Karpas-422 (cell line): Measurements from ENCODE around the gene UFC1. TPM values are rescaled to one million over a fixed set of nuclear protein-coding genes. Genes with fewer than 3 reads are reported as not detected.

Experiments used
- DNase-seq: peaks from one replicate; pipeline ENCODE4 v3.0.0-alpha.2; 2015
- H2AFZ ChIP-seq: fragments of 200-600 bp; sonication (generic); 2 replicates; pipeline ENCODE4 v1.6.1; 2014; ENCODE audit warnings: antibody characterized with exemption, low read length, mixed read lengths
- H3K27ac ChIP-seq: fragments of 200-600 bp; sonication (generic); 2 replicates; pipeline ENCODE4 v1.5.1; 2014; ENCODE audit warnings: mild to moderate bottlenecking, low read length, moderate library complexity
- H3K27me3 ChIP-seq: fragments of 200-600 bp; sonication (generic); 2 replicates; pipeline ENCODE4 v1.6.1; 2014; ENCODE audit warnings: low read length, mixed read lengths
- H3K36me3 ChIP-seq: fragments of 200-600 bp; sonication (generic); 2 replicates; pipeline ENCODE4 v1.6.1; 2014; ENCODE audit warnings: low read length, mixed read lengths; ENCODE audit not compliant: insufficient read depth
- H3K4me1 ChIP-seq: fragments of 200-600 bp; sonication (generic); 2 replicates; pipeline ENCODE4 v1.6.1; 2014; ENCODE audit warnings: mild to moderate bottlenecking, low read length, mixed read lengths
- H3K4me2 ChIP-seq: fragments of 200-600 bp; sonication (generic); 2 replicates; pipeline ENCODE4 v1.6.1; 2014; ENCODE audit warnings: low read length, low read depth, mild to moderate bottlenecking; ENCODE audit not compliant: poor library complexity, severe bottlenecking
- H3K4me3 ChIP-seq: fragments of 200-600 bp; sonication (generic); 2 replicates; pipeline ENCODE4 v1.5.1; 2014; ENCODE audit warnings: mild to moderate bottlenecking, antibody characterized with exemption, low read length, mixed read lengths
- H3K79me2 ChIP-seq: fragments of 200-600 bp; sonication (generic); 2 replicates; pipeline ENCODE4 v1.6.1; 2014; ENCODE audit warnings: mild to moderate bottlenecking, low read length, mixed read lengths
- H3K9ac ChIP-seq: fragments of 200-600 bp; sonication (generic); 2 replicates; pipeline ENCODE4 v1.6.0; 2014; ENCODE audit warnings: low read length
- H3K9me2 ChIP-seq: fragments of 200-600 bp; sonication (generic), shearing (Covaris generic); replicated peaks from 2 replicates; pipeline ENCODE4 v1.6.0; 2014; ENCODE audit warnings: mild to moderate bottlenecking, low read length, moderate library complexity; ENCODE audit not compliant: insufficient read depth
- H3K9me3 ChIP-seq: fragments of 300-700, 200-600 bp; sonication (generic); 2 replicates; pipeline ENCODE4 v1.6.1; 2014; ENCODE audit warnings: low read length, mixed read lengths
- H4K20me1 ChIP-seq: fragments of 200-600 bp; sonication (generic); 2 replicates; pipeline ENCODE4 v1.6.1; 2014; ENCODE audit warnings: mild to moderate bottlenecking, antibody characterized with exemption, low read length, low read depth; ENCODE audit not compliant: insufficient read depth
- total RNA-seq: library from RNA; depleted of rRNA; stranded (reverse); fragments of >200 nt; shearing (Covaris generic); gene quantifications from 2 replicates; pipeline ENCODE4 v1.2.3, GENCODE V29; 2014; ENCODE audit warnings: low replicate concordance

The UFC1 gene
- total RNA-seq, 1 experiment from 2014 or later: 72.5 TPM

DNA sequence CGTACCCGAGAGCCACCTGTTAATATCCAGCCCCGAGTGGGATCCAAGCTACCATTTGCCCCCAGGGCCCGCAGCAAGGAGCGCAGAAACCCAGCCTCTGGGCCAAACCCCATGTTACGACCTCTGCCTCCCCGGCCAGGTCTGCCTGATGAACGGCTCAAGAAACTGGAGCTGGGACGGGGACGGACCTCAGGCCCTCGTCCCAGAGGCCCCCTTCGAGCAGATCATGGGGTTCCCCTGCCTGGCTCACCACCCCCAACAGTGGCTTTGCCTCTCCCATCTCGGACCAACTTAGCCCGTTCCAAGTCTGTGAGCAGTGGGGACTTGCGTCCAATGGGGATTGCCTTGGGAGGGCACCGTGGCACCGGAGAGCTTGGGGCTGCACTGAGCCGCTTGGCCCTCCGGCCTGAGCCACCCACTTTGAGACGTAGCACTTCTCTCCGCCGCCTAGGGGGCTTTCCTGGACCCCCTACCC is 6.9 kb downstream of the UFC1 start:
- H3K36me3 ChIP-seq: 0 out of 2 replicates have a peak, but pooled peaks cover 3% of the 10 kb centered on the region
- peak overlapping the region; percentile 98 for H3K9ac ChIP-seq
- no peaks in the 10 kb centered on the region for H4K20me1 ChIP-seq

GRCh38 chr1:161161652-161162051 is 7.9 kb downstream of the UFC1 start:
- Histone ChIP-seq H3K9ac (peak overlapping the region; percentile 6; the same call in 1 of the 2 replicates), H3K79me2 (peaks cover 19% of the 10 kb centered on the region)

More for the DNA sequence above, 6.9 kb downstream of the UFC1 start:
- peaks cover 54% of the 10 kb centered on the region for H3K4me1 ChIP-seq
- H3K4me2 ChIP-seq: peak overlapping the region; percentile 98
- H3K4me3 ChIP-seq: peak overlapping the region; percentile 95; the same call in 1 of the 2 replicates
- no peaks in the 10 kb centered on the region for H3K9me3 ChIP-seq
- no peak overlapping the region for H3K27ac ChIP-seq
- H3K79me2 ChIP-seq: peaks cover 20% of the 10 kb centered on the region
- no peak for DNase-seq
- no peaks in the 10 kb centered on the region for H3K27me3 ChIP-seq
- H2AFZ ChIP-seq: no peak overlapping the region
- no peaks in the 10 kb centered on the region for H3K9me2 ChIP-seq

DNA sequence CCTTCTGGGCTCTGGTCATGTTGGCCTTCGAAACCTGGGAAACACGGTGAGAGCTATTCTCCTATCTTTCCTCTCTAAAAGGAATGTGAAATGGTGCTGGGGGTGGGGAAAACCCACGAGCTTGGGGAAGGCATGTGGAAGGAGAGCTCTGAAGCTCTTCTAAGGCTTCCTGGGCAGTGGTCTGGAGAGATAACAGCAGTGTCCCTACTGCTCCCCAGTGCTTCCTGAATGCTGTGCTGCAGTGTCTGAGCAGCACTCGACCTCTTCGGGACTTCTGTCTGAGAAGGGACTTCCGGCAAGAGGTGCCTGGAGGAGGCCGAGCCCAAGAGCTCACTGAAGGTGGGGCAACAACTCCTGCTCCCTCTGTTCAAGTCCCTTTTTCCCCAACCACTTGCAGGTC is 8.3 kb downstream of the UFC1 start:
- Histone ChIP-seq H3K4me3 (no peak overlapping the region), H3K9me3 (no peaks in the 10 kb centered on the region), H2AFZ (no peak overlapping the region), H3K9ac (peak overlapping the region; percentile 6; the same call in 1 of the 2 replicates), H3K27me3 (no peaks in the 10 kb centered on the region), H3K4me1 (peaks cover 61% of the 10 kb centered on the region), H3K4me2 (peak overlapping the region; percentile 17), H3K27ac (no peak overlapping the region), H4K20me1 (no peaks in the 10 kb centered on the region), H3K9me2 (no peaks in the 10 kb centered on the region), H3K36me3 (0 out of 2 replicates have a peak, but pooled peaks cover under 1% of the 10 kb centered on the region), H3K79me2 (peaks cover 22% of the 10 kb centered on the region)
- DNase-seq: no peak

More at GRCh38 chr1:161161652-161162051, 7.9 kb downstream of the UFC1 start:
- Histone ChIP-seq H3K27ac (no peak overlapping the region), H3K36me3 (0 out of 2 replicates have a peak, but pooled peaks cover 3% of the 10 kb centered on the region), H3K4me1 (peaks cover 60% of the 10 kb centered on the region), H3K9me3 (no peaks in the 10 kb centered on the region), H4K20me1 (no peaks in the 10 kb centered on the region), H3K4me3 (no peak overlapping the region), H3K9me2 (no peaks in the 10 kb centered on the region), H3K27me3 (no peaks in the 10 kb centered on the region), H3K4me2 (peak overlapping the region; percentile 17), H2AFZ (no peak overlapping the region)
- no peak for DNase-seq

DNA sequence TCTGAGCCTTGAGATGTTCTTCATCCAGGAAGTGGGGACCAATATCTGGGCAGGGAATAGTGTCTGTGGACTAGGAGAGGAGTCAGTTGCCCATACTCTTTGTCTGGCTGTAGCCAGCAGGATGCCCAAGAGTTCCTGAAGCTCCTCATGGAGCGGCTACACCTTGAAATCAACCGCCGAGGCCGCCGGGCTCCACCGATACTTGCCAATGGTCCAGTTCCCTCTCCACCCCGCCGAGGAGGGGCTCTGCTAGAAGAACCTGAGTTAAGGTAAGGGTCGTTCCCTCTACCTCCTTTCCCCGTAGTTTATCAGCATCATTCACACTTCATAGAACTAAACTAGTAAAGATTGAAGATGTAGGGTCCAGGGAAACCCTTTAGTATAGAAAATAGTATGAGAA is 9.0 kb downstream of the UFC1 start:
- no peaks in the 10 kb centered on the region for H3K27me3 ChIP-seq
- H3K4me3 ChIP-seq: no peak overlapping the region
- H3K4me2 ChIP-seq: no peak overlapping the region
- no peaks in the 10 kb centered on the region for H3K9me3 ChIP-seq
- no peaks in the 10 kb centered on the region for H3K9me2 ChIP-seq
- no peaks in the 10 kb centered on the region for H4K20me1 ChIP-seq
- no peaks in the 10 kb centered on the region for H3K36me3 ChIP-seq
- DNase-seq: no peak
- no peak overlapping the region for H3K9ac ChIP-seq
- H3K79me2 ChIP-seq: peaks cover 25% of the 10 kb centered on the region
- no peak overlapping the region for H2AFZ ChIP-seq
- peaks cover 68% of the 10 kb centered on the region for H3K4me1 ChIP-seq
- no peak overlapping the region for H3K27ac ChIP-seq

DNA sequence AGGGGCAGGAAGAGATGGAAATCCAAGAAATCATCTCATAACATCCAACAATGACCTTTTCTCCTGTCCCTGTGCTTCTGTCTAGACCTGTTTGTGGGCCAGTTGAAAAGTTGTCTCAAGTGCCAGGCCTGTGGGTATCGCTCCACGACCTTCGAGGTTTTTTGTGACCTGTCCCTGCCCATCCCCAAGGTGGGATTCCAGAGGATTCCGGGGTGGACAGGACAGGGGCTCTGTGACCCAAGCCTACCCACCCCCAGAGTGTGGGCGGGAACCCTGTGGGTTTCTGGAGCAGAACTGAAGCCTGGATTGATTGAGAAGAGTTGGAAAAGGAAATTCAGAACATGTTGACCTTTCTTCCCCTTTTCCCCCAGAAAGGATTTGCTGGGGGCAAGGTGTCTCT is 10.0 kb downstream of the UFC1 start:
- no peaks in the 10 kb centered on the region for H3K36me3 ChIP-seq
- no peak overlapping the region for H2AFZ ChIP-seq
- peaks cover 65% of the 10 kb centered on the region for H3K4me1 ChIP-seq
- H3K27me3 ChIP-seq: no peaks in the 10 kb centered on the region
- peaks cover 30% of the 10 kb centered on the region for H3K79me2 ChIP-seq
- no peak for DNase-seq
- H3K4me3 ChIP-seq: no peak overlapping the region
- H3K9me3 ChIP-seq: no peaks in the 10 kb centered on the region
- H3K27ac ChIP-seq: no peak overlapping the region
- H4K20me1 ChIP-seq: no peaks in the 10 kb centered on the region
- H3K4me2 ChIP-seq: no peak overlapping the region
- H3K9ac ChIP-seq: no peak overlapping the region
- no peaks in the 10 kb centered on the region for H3K9me2 ChIP-seq

DNA sequence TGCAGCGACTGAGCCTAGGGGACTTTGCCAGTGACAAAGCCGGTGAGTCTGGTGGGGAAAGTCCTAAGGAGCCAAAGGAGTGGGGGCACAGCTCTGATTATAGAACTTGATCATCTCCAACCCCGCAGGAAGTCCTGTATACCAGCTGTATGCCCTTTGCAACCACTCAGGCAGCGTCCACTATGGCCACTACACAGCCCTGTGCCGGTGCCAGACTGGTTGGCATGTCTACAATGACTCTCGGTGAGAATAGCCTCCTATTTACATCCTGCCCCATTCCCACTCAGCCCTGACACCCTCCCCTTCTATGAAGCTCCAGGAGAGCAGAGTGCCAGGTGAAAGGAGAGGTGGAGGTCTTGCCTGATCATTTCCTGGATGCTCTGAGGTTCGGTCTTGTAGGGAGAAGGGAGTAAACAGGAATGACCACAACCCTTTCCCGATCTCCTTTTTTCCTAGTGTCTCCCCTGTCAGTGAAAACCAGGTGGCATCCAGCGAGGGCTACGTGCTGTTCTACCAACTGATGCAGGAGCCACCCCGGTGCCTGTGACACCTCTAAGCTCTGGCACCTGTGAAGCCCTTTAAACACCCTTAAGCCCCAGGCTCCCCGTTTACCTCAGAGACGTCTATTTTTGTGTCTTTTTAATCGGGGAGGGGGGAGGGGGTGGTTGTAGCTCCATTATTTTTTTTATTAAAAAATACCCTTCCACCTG is 11.3 kb downstream of the UFC1 start:
- H3K36me3 ChIP-seq: peaks cover 4% of the 10 kb centered on the region; the same call in 1 of the 2 replicates
- peak overlapping the region; percentile 86 for H3K27ac ChIP-seq
- H3K4me3 ChIP-seq: peak overlapping the region; percentile 88
- peaks cover 24% of the 10 kb centered on the region for H3K79me2 ChIP-seq
- peak overlapping the region; percentile 83 for H3K4me2 ChIP-seq
- no peak for DNase-seq
- H3K27me3 ChIP-seq: no peaks in the 10 kb centered on the region
- H3K9me3 ChIP-seq: no peaks in the 10 kb centered on the region
- H2AFZ ChIP-seq: no peak overlapping the region
- H3K4me1 ChIP-seq: peaks cover 58% of the 10 kb centered on the region
- peak overlapping the region; percentile 75 for H3K9ac ChIP-seq
- no peaks in the 10 kb centered on the region for H4K20me1 ChIP-seq
- no peaks in the 10 kb centered on the region for H3K9me2 ChIP-seq

GRCh38 chr1:161165742-161166668 is 12.2 kb downstream of the UFC1 start, which contains the start of gene PPOX:
Gene PPOX, plus strand, starts transcription at chr1:161166426. Its CDS starts 422 bp downstream, at chr1:161166848.
- Histone ChIP-seq H4K20me1 (no peaks in the 10 kb centered on the region), H3K4me1 (peaks cover 49% of the 10 kb centered on the region), H3K9me3 (no peaks in the 10 kb centered on the region), H3K4me2 (peak within 1 kb of the TSS; percentile 83), H2AFZ (peak within 1 kb of the TSS; percentile 41; the same call in 1 of the 2 replicates), H3K9me2 (no peaks in the 10 kb centered on the region), H3K9ac (peak within 1 kb of the TSS; percentile 75), H3K27ac (peak within 1 kb of the TSS; percentile 86), H3K36me3 (peaks cover 6% of the 10 kb centered on the region; the same call in 1 of the 2 replicates), H3K79me2 (peaks cover 14% of the 10 kb centered on the region), H3K27me3 (no peaks in the 10 kb centered on the region), H3K4me3 (peak within 1 kb of the TSS; percentile 88)
- DNase-seq: peak; percentile 99
